Spleen (tissue), 3 donors: ENCODE measurements around the gene SLC22A2.

Experiments
- POLR2A ChIP-seq, 3 donors: fragments of 450-650 bp; IDR thresholded peaks; one replicate each; pipeline ENCODE4 v1.5.1; 2017; ENCODE audit warnings: antibody characterized with exemption in 3 of 3, mild to moderate bottlenecking in 1 of 3
- POLR2AphosphoS5 ChIP-seq, 3 donors: sonication (generic); formaldehyde crosslinking; IDR thresholded peaks; one replicate each; pipeline ENCODE4 v1.5.1; 2017; ENCODE audit warnings: antibody characterized with exemption in 3 of 3

DNA sequence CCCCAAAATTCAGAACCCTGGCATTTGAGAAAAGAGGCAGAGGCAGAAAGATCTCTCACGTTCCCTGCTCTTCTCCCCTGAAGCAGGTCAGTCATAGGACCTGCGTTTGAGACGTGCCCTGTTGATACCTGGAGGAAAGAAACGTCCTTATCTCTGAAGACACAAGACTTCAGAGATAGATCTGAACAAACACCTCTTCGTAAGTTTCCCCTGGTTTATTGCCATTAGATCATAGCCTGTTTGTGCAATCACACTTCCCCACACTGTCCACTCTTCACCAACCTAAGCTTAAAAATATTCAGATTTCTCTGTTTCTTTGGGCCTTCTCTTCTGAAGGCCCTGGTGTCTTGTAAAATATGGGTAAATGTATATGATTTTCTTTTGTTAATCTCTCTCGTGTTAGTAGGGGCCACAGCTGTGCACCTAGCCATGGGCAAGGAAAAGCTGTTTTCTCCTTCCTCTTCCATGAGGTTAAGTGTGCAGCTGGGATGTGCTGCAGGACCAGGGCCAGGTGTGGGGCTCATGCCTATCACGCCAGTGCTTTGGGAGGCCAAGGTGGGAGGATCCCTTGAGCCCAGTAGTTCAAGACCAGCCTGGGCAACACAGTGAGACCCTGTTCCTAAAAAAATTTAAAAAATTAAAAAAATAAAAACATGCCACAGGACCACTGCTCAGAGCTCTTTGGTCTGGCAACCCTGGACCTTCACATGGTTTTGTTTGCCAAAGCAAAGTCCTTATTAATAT, 4.7 kb upstream of the SLC22A2 start:
- TF ChIP-seq POLR2AphosphoS5 (IDR thresholded peaks at IDR 0.05) (no peak), POLR2A (IDR thresholded peaks at IDR 0.05) (no peak)
